Vagina (tissue), 2 donors: Measurements from ENCODE around the gene AGK. TPM values are rescaled to one million over a fixed set of nuclear protein-coding genes. Genes with fewer than 3 reads are reported as not detected.
"Not testable (repeated sequence)": the region's sequence is repeated elsewhere in the genome, so short reads cannot be mapped to it uniquely, and the experiment has no call there.

ENCODE experiments used
- DNase-seq, 2 donors: peaks; one replicate each; pipeline ENCODE4 v3.0.0-alpha.2; 2017; ENCODE audit errors: extremely low spot score in 2 of 2
- H3K27ac ChIP-seq: fragments of 200-600 bp; sonication (generic); one replicate; pipeline ENCODE4 v1.5.1; 2019
- H3K27me3 ChIP-seq: fragments of 200-600 bp; sonication (generic); one replicate; pipeline ENCODE4 v1.5.1; 2019
- H3K36me3 ChIP-seq, 2 donors: fragments of 200-600 bp; sonication (generic); one replicate each; pipeline ENCODE4 v1.5.1; 2017 to 2019
- H3K4me1 ChIP-seq: fragments of 200-600 bp; sonication (generic); one replicate; pipeline ENCODE4 v1.5.1; 2019
- H3K4me3 ChIP-seq, 2 donors: fragments of 200-600 bp; sonication (generic); 1 replicate in 1 of 2; 2 replicates in 1 of 2; pipeline ENCODE4 v1.5.1; 2016 to 2019
- H3K9me3 ChIP-seq: fragments of 200-600 bp; sonication (generic); one replicate; pipeline ENCODE4 v1.5.1; 2019
- CTCF ChIP-seq, 3 experiments: fragments of 450-650 bp in 2 of 3; fragments of 200-600 bp in 1 of 3; sonication (generic) in 1 of 3; IDR thresholded peaks; one replicate each; pipeline ENCODE4 v1.5.1; 2017 to 2019; ENCODE audit warnings: antibody characterized with exemption in 3 of 3, mild to moderate bottlenecking in 2 of 3, moderate library complexity in 2 of 3
- POLR2A ChIP-seq, 2 donors: fragments of 450-650 bp; IDR thresholded peaks; one replicate each; pipeline ENCODE4 v1.6.1; 2017; ENCODE audit warnings: antibody characterized with exemption in 2 of 2, mild to moderate bottlenecking in 2 of 2, moderate library complexity in 2 of 2
- POLR2AphosphoS5 ChIP-seq, 2 donors: sonication (generic); formaldehyde crosslinking; IDR thresholded peaks; one replicate each; pipeline ENCODE4 v1.9.0; 2017; ENCODE audit warnings: antibody characterized with exemption in 2 of 2, mild to moderate bottlenecking in 2 of 2, low read depth in 1 of 2; ENCODE audit not compliant: insufficient read depth in 1 of 2
- intact Hi-C: fragments of 100-400 bp; cut with DNase I; formaldehyde crosslinking; loops from one replicate; pipeline ENCODE4 v1.15.1; 2023
- total RNA-seq: library from RNA; depleted of rRNA; stranded (reverse); fragments of >200 nt; gene quantifications from one replicate; pipeline ENCODE4 v1.2.3, GENCODE V29; 2016

The AGK gene
- total RNA-seq, 1 donor from 2014 or later = 21.1 TPM

GRCh38 chr7:141685285-141686023 lies 134.2 kb downstream of the AGK start:
- peaks cover 0 to 9% of the 10 kb centered on the region in 2 donors for H3K36me3 ChIP-seq
- no peaks in the 10 kb centered on the region for H3K27me3 ChIP-seq
- intact Hi-C loops = no loop called here
- H3K4me3 ChIP-seq = no peak overlapping the region
- no peak for TF ChIP-seq CTCF (IDR thresholded peaks at IDR 0.05)
- no peak for TF ChIP-seq POLR2A (IDR thresholded peaks at IDR 0.05)
- no peak for TF ChIP-seq POLR2AphosphoS5 (IDR thresholded peaks at IDR 0.05; ENCODE audit: insufficient read depth in 1 of 2, low read depth in 1 of 2)
- DNase-seq = no peak
- peaks cover 11% of the 10 kb centered on the region for H3K4me1 ChIP-seq
- H3K27ac ChIP-seq = no peak overlapping the region
- no peaks in the 10 kb centered on the region for H3K9me3 ChIP-seq

- Histone ChIP-seq H3K4me3 (no peak overlapping the region), H3K27ac (no peak overlapping the region), H3K9me3 (no peaks in the 10 kb centered on the region), H3K36me3 (peaks cover 0 to 9% of the 10 kb centered on the region in 2 donors), H3K27me3 (no peaks in the 10 kb centered on the region), H3K4me1 (peaks cover 11% of the 10 kb centered on the region)
- TF ChIP-seq POLR2AphosphoS5 (IDR thresholded peaks at IDR 0.05; ENCODE audit: insufficient read depth in 1 of 2, low read depth in 1 of 2) = no peak
- no peak for TF ChIP-seq POLR2A (IDR thresholded peaks at IDR 0.05)
- TF ChIP-seq CTCF (IDR thresholded peaks at IDR 0.05) = no peak
- DNase-seq = no peak
- intact Hi-C loops = no loop called here
Observed at GRCh38 chr7:141686074-141686473, 134.9 kb downstream of the AGK start.

- no peak for DNase-seq
- intact Hi-C loops = no loop called here
- Histone ChIP-seq H3K27ac (no peak overlapping the region), H3K9me3 (no peaks in the 10 kb centered on the region), H3K27me3 (no peaks in the 10 kb centered on the region), H3K36me3 (peaks cover 0 to 9% of the 10 kb centered on the region in 2 donors), H3K4me3 (no peak overlapping the region), H3K4me1 (peaks cover 11% of the 10 kb centered on the region)
- no peak for TF ChIP-seq CTCF (IDR thresholded peaks at IDR 0.05)
- TF ChIP-seq POLR2AphosphoS5 (IDR thresholded peaks at IDR 0.05; ENCODE audit: insufficient read depth in 1 of 2, low read depth in 1 of 2) = no peak
Observed at GRCh38 chr7:141686670-141687069, 135.5 kb downstream of the AGK start.

GRCh38 chr7:141688043-141688442 lies 136.8 kb downstream of the AGK start:
- peaks cover 11% of the 10 kb centered on the region for H3K4me1 ChIP-seq
- DNase-seq = no peak
- no peak overlapping the region for H3K4me3 ChIP-seq
- no peak overlapping the region for H3K27ac ChIP-seq
- H3K27me3 ChIP-seq = no peaks in the 10 kb centered on the region
- no peaks in the 10 kb centered on the region for H3K9me3 ChIP-seq
- TF ChIP-seq POLR2AphosphoS5 (IDR thresholded peaks at IDR 0.05; ENCODE audit: insufficient read depth in 1 of 2, low read depth in 1 of 2) (no peak), POLR2A (IDR thresholded peaks at IDR 0.05) (no peak), CTCF (IDR thresholded peaks at IDR 0.05) (no peak)
- intact Hi-C loops = no loop called here
- peaks cover 0 to 9% of the 10 kb centered on the region in 2 donors for H3K36me3 ChIP-seq

- intact Hi-C loops, DNase-seq, H3K9me3 ChIP-seq, H3K36me3 ChIP-seq, H3K27me3 ChIP-seq, H3K4me3 ChIP-seq, H3K27ac ChIP-seq: not testable (repeated sequence)
- peaks cover 11% of the 10 kb centered on the region for H3K4me1 ChIP-seq
Observed at GRCh38 chr7:141689072-141689825, 138.0 kb downstream of the AGK start.
